ENCODE measurements around the gene CBLIF. TPM values are rescaled to one million over a fixed set of nuclear protein-coding genes. Genes with fewer than 3 reads are reported as not detected.

CBLIF gene
- total and polyA plus RNA-seq, 2 of the 8 experiments (the other 6 are each of a cell fraction or from before 2014, with no cell fraction given), result not detected

DNA sequence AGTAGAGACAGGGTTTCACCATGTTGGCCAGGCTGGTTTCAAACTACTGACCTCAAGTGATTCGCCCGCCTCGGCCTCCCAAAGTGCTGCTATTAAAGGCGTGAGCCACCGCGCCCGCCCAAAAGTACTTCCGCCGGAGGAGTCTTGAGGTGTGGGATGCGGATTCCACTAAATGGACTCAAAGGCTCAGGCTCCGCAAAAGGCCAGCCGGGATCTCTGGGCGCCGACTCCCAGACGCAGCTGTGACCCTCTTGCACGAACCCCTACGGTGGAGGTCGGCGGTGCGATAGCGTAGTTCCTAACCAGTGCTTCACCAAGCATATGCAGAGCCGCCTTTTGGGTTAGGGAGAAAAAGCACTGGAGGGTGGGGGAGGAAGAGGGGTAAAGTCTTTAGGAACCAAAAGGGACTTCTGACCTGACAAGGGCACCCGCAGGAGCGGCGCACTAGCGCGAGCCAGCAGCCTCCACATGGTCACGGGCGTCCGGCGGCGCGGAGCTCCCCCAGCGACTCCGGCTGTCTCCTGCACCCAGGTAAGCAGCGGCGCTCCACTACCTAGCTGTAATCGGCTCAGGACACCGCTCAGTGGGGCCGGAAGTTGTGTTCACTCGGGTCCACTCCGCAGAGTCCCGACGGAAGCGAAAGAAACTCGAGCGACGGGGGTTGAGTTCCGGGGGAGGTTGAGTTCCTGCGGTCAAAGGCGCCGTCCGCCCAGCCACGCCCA is 34.9 kb downstream of the CBLIF start, which contains the start of gene MRPL16:
TSS of gene MRPL16 (minus strand) at position 590 of the 722 bp plus-strand sequence. CDS start at position 470, 120 bp downstream.
- Histone ChIP-seq H3K14ac (ENCODE audit: insufficient read length) (no peak within 1 kb of the TSS), H2AFZ (ENCODE audit: low read length) (peak within 1 kb of the TSS; percentile 72; the same call in 1 of the 2 replicates), H3K9me3 (ENCODE audit: insufficient read depth in 2 of 2, low read depth in 1 of 2, low read length in 1 of 2) (no peaks in the 10 kb centered on the region), H3K79me2 (ENCODE audit: control insufficient read depth in 1 of 2, insufficient read depth in 2 of 2, low read length in 2 of 2) (peaks cover 0 to 11% of the 10 kb centered on the region in 2 experiments; a peak in 2 of 4 replicates), H2AK5ac (ENCODE audit: low read depth, low read length) (no peak within 1 kb of the TSS), H3K23ac (ENCODE audit: insufficient read length) (no peak within 1 kb of the TSS), H3K4me2 (ENCODE audit: insufficient read depth in 1 of 2, low read depth in 2 of 2, low read length in 2 of 2) (peak within 1 kb of the TSS; percentile 77 to 85), H2BK15ac (ENCODE audit: low read length) (no peak within 1 kb of the TSS), H2BK120ac (replicated peaks; ENCODE audit: low read depth, low read length) (no peak within 1 kb of the TSS), H4K5ac (ENCODE audit: insufficient read length, low read depth, low read length) (peak within 1 kb of the TSS; percentile 73), H3K27ac (ENCODE audit: low read depth, low read length) (peak within 1 kb of the TSS; percentile 87), H3K56ac (replicated peaks; ENCODE audit: insufficient read length, low read depth, low read length) (peak within 1 kb of the TSS; percentile 79), H3K27me3 (replicated peaks in 1 of 4; ENCODE audit: control insufficient read depth in 3 of 4, extremely low read depth in 1 of 4, insufficient read depth in 3 of 4, low read length in 3 of 4) (no peaks in the 10 kb centered on the region), H2BK20ac (ENCODE audit: low read length) (no peak within 1 kb of the TSS), H4K8ac (ENCODE audit: extremely low read depth, insufficient read depth, low read length) (peak within 1 kb of the TSS; percentile 93), H2BK5ac (ENCODE audit: low read depth, low read length) (peak within 1 kb of the TSS; percentile 92), H3K18ac (ENCODE audit: extremely low read depth, low read length) (peak within 1 kb of the TSS; percentile 87; the same call in 1 of the 2 replicates), H3K4me3 (ENCODE audit: extremely low read depth in 1 of 4, insufficient read depth in 2 of 4, low read depth in 3 of 4, low read length in 4 of 4) (peak within 1 kb of the TSS; percentile 79 to 100 (median 90)), H3K23me2 (ENCODE audit: low read depth, low read length) (0 out of 2 replicates have a peak, but pooled peaks cover 4% of the 10 kb centered on the region), H3K79me1 (ENCODE audit: low read depth, low read length) (0 out of 2 replicates have a peak, but pooled peaks cover 3% of the 10 kb centered on the region), H3K4ac (replicated peaks; ENCODE audit: insufficient read length, low read depth, low read length) (peak within 1 kb of the TSS; percentile 65), H4K91ac (replicated peaks; ENCODE audit: insufficient read length, low read length) (peak within 1 kb of the TSS; percentile 80), H3K9ac (replicated peaks in 1 of 4; ENCODE audit: extremely low read depth in 1 of 4, low read depth in 3 of 4, low read length in 3 of 4) (peak within 1 kb of the TSS; percentile 84 to 93 (median 92)), H3K4me1 (replicated peaks in 1 of 4; ENCODE audit: control insufficient read depth in 3 of 4, insufficient read depth in 4 of 4, low read length in 3 of 4) (peaks cover 0 to 8% (median 2%) of the 10 kb centered on the region in 4 experiments; a peak in 5 of 7 replicates), H4K20me1 (replicated peaks in 1 of 2; ENCODE audit: control insufficient read depth in 1 of 2, insufficient read depth in 2 of 2, low read length in 2 of 2) (peaks cover 0 to 3% of the 10 kb centered on the region in 2 experiments), H3K36me3 (ENCODE audit: control insufficient read depth in 2 of 4, insufficient read depth in 4 of 4, low read length in 3 of 4) (peaks cover 4 to 26% (median 18%) of the 10 kb centered on the region in 4 experiments), H2BK12ac (ENCODE audit: low read depth, low read length) (peak within 1 kb of the TSS; percentile 75; the same call in 1 of the 2 replicates)
- WGBS, 2 experiments (ENCODE audit: extremely low coverage in 1 of 2, insufficient coverage in 1 of 2, insufficient read length in 1 of 2, insufficient replicate concordance in 2 of 2, low coverage in 1 of 2, low lambda C conversion rate in 2 of 2, missing lambda C conversion rate in 1 of 2), result 1% methylated on average over 54 of the region's 54 CpGs; no CpG with 5 or more reads in 1 of the 2 experiments
- ChIA-PET CTCF (ENCODE audit: partially characterized antibody) (interaction anchor here (1.2 to 4.6 kb wide), 7 partner anchors 9 to 320 kb away, joined by 3 to 23 read pairs (median 6); partner anchors contain the start of gene STX3), POLR2A (ENCODE audit: partially characterized antibody) (interaction anchor here (0.8 to 2.3 kb wide), 11 partner anchors 9 to 247 kb away, joined by 3 to 13 read pairs (median 3); partner anchors contain the start of genes OSBP, PATL1 and STX3)
- DNase-seq (ENCODE audit: low read depth in 1 of 2, low spot score in 2 of 2) (peak; percentile 88 to 93), FAIRE-seq (no peak)
- TF ChIP-seq, protein P1, sequence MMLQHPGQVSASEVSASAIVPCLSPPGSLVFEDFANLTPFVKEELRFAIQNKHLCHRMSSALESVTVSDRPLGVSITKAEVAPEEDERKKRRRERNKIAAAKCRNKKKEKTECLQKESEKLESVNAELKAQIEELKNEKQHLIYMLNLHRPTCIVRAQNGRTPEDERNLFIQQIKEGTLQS (IDR thresholded peaks at IDR 0.05; ENCODE audit: insufficient read depth, low read depth, low read length), result no peak
- peak; percentile 94 for TF ChIP-seq TBP (IDR thresholded peaks at IDR 0.05; ENCODE audit: low read depth, low read length)
- no peak for TF ChIP-seq KDM1A (IDR thresholded peaks at IDR 0.05; ENCODE audit: borderline replicate concordance, low read length)
- no peak for TF ChIP-seq SUZ12 (IDR thresholded peaks at IDR 0.05; ENCODE audit: low read length)
- no peak for TF ChIP-seq CBX5 (IDR thresholded peaks at IDR 0.05; ENCODE audit: low read depth, low read length)
- TF ChIP-seq HDAC6 (IDR thresholded peaks at IDR 0.05; ENCODE audit: low read depth, low read length), result no peak
- TF ChIP-seq CHD2 (IDR thresholded peaks at IDR 0.05; ENCODE audit: low read length), result peak; percentile 53; the same call in 1 of the 2 replicates
- no peak for TF ChIP-seq EZH2 (IDR thresholded peaks at IDR 0.05; ENCODE audit: low read depth, low read length, severe bottlenecking)
- TF ChIP-seq SAP30 (IDR thresholded peaks at IDR 0.05; ENCODE audit: insufficient read depth, insufficient replicate concordance, low read length), result peak; percentile 40

Measured in H1 (cell line).